H1 (cell line): ENCODE data around the gene YTHDC2. TPM values are rescaled to one million over a fixed set of nuclear protein-coding genes. Genes with fewer than 3 reads are reported as not detected.

Source experiments
- CREB1 ChIP-seq: IDR thresholded peaks from 2 replicates; pipeline ENCODE4 v1.6.1; 2012; ENCODE audit warnings: inconsistent platforms
- EGR1 ChIP-seq: IDR thresholded peaks from 2 replicates; pipeline ENCODE4 v1.6.1; 2011; ENCODE audit warnings: low read depth, low read length, borderline replicate concordance
- GABPA ChIP-seq: IDR thresholded peaks from 2 replicates; pipeline ENCODE4 v1.6.1; 2011; ENCODE audit warnings: mild to moderate bottlenecking, low read length, moderate library complexity, borderline replicate concordance; ENCODE audit not compliant: insufficient read depth
- HDAC2 ChIP-seq, 2 experiments: fragments of 300-600 bp in 1 of 2; sonication (generic) in 1 of 2; IDR thresholded peaks; 2 replicates each; pipeline ENCODE4 v1.6.1; 2011 to 2012; ENCODE audit warnings: low read depth in 2 of 2, low read length in 2 of 2, mild to moderate bottlenecking in 2 of 2, moderate library complexity in 2 of 2, borderline replicate concordance in 1 of 2, inconsistent platforms in 1 of 2
- HDAC6 ChIP-seq: IDR thresholded peaks from one replicate; pipeline ENCODE4 v1.7.1; 2012; ENCODE audit warnings: low read depth, mild to moderate bottlenecking, inconsistent platforms, low read length, moderate library complexity
- MAFK ChIP-seq: IDR thresholded peaks from 2 replicates; pipeline ENCODE4 v1.6.1; 2012; ENCODE audit warnings: low read depth, mild to moderate bottlenecking, improper control_type of control experiment, low read length
- RAD21 ChIP-seq, 2 experiments: IDR thresholded peaks in 1 of 2; conservative IDR thresholded peaks in 1 of 2; 2 replicates each; pipeline ENCODE4 v1.6.1; 2011; ENCODE audit warnings: low read depth in 2 of 2, low read length in 2 of 2, improper control_type of control experiment in 1 of 2, inconsistent platforms in 1 of 2, mild to moderate bottlenecking in 1 of 2, moderate library complexity in 1 of 2
- RXRA ChIP-seq: IDR thresholded peaks from 2 replicates; pipeline ENCODE4 v1.6.1; 2011; ENCODE audit warnings: low read depth, mild to moderate bottlenecking, low read length, moderate library complexity; ENCODE audit not compliant: insufficient read depth
- SP1 ChIP-seq: IDR thresholded peaks from 2 replicates; pipeline ENCODE4 v1.6.1; 2011; ENCODE audit warnings: low read depth, low read length
- YY1 ChIP-seq: IDR thresholded peaks from 2 replicates; pipeline ENCODE4 v1.6.1; 2011; ENCODE audit warnings: low read depth, mild to moderate bottlenecking, low read length
- polyA plus RNA-seq, 7 experiments: library from polyadenylated mRNA; depleted of rRNA in 3 of 7; stranded (reverse) in 5 of 7; unstranded in 2 of 7; fragments of >200 nt in 5 of 7; fragments of 200-250 nt in 2 of 7; gene quantifications; 1 replicate in 5 of 7; 2 replicates in 1 of 7; 4 replicates in 1 of 7; pipeline versions ENCODE4 v1.2.1 to v1.2.3, GENCODE V29; 2011 to 2013; ENCODE audit warnings: missing spikeins in 2 of 7, mixed read lengths in 2 of 7
- total RNA-seq: library from RNA; stranded (reverse); fragmentation: NEBNext Ultra II Directional; extraction: Animal tissue kit (Norgen Biotek cat#: 25700); gene quantifications from 2 replicates; pipeline ENCODE4 v1.2.1, GENCODE V29; 2021
- TF ChIP-seq, protein P1 (sequence below): fragments of 300-600 bp; sonication (generic); IDR thresholded peaks from 2 replicates; pipeline ENCODE4 v1.7.1; 2012; ENCODE audit warnings: low read length, moderate library complexity, mild to moderate bottlenecking, inconsistent platforms; ENCODE audit not compliant: insufficient replicate concordance

The YTHDC2 gene
- total and polyA plus RNA-seq, 2 of the 8 experiments (the other 6 are each of a cell fraction or from before 2014, with no cell fraction given), result 4.3 to 20.1 TPM

DNA sequence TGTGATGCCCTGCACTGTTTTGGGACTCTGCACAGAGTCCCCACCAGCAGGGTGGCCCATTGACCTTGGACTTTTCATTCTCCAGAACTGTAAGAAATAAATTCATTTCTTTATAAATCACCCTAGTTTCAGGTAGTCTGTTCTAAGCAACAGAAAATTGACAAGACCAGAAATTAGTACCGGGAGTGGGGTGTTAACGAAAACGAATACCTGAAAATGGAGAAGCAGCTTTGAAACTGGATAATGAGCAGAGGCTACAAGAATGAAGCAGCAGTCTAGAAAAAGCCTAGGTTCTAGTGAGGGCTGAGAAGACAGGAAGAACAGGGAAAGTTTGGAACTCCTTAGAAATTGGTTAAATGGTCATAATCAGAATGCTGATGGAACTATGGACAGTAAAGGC lies 23.2 kb upstream of the YTHDC2 start (continued):
- TF ChIP-seq, protein P1, sequence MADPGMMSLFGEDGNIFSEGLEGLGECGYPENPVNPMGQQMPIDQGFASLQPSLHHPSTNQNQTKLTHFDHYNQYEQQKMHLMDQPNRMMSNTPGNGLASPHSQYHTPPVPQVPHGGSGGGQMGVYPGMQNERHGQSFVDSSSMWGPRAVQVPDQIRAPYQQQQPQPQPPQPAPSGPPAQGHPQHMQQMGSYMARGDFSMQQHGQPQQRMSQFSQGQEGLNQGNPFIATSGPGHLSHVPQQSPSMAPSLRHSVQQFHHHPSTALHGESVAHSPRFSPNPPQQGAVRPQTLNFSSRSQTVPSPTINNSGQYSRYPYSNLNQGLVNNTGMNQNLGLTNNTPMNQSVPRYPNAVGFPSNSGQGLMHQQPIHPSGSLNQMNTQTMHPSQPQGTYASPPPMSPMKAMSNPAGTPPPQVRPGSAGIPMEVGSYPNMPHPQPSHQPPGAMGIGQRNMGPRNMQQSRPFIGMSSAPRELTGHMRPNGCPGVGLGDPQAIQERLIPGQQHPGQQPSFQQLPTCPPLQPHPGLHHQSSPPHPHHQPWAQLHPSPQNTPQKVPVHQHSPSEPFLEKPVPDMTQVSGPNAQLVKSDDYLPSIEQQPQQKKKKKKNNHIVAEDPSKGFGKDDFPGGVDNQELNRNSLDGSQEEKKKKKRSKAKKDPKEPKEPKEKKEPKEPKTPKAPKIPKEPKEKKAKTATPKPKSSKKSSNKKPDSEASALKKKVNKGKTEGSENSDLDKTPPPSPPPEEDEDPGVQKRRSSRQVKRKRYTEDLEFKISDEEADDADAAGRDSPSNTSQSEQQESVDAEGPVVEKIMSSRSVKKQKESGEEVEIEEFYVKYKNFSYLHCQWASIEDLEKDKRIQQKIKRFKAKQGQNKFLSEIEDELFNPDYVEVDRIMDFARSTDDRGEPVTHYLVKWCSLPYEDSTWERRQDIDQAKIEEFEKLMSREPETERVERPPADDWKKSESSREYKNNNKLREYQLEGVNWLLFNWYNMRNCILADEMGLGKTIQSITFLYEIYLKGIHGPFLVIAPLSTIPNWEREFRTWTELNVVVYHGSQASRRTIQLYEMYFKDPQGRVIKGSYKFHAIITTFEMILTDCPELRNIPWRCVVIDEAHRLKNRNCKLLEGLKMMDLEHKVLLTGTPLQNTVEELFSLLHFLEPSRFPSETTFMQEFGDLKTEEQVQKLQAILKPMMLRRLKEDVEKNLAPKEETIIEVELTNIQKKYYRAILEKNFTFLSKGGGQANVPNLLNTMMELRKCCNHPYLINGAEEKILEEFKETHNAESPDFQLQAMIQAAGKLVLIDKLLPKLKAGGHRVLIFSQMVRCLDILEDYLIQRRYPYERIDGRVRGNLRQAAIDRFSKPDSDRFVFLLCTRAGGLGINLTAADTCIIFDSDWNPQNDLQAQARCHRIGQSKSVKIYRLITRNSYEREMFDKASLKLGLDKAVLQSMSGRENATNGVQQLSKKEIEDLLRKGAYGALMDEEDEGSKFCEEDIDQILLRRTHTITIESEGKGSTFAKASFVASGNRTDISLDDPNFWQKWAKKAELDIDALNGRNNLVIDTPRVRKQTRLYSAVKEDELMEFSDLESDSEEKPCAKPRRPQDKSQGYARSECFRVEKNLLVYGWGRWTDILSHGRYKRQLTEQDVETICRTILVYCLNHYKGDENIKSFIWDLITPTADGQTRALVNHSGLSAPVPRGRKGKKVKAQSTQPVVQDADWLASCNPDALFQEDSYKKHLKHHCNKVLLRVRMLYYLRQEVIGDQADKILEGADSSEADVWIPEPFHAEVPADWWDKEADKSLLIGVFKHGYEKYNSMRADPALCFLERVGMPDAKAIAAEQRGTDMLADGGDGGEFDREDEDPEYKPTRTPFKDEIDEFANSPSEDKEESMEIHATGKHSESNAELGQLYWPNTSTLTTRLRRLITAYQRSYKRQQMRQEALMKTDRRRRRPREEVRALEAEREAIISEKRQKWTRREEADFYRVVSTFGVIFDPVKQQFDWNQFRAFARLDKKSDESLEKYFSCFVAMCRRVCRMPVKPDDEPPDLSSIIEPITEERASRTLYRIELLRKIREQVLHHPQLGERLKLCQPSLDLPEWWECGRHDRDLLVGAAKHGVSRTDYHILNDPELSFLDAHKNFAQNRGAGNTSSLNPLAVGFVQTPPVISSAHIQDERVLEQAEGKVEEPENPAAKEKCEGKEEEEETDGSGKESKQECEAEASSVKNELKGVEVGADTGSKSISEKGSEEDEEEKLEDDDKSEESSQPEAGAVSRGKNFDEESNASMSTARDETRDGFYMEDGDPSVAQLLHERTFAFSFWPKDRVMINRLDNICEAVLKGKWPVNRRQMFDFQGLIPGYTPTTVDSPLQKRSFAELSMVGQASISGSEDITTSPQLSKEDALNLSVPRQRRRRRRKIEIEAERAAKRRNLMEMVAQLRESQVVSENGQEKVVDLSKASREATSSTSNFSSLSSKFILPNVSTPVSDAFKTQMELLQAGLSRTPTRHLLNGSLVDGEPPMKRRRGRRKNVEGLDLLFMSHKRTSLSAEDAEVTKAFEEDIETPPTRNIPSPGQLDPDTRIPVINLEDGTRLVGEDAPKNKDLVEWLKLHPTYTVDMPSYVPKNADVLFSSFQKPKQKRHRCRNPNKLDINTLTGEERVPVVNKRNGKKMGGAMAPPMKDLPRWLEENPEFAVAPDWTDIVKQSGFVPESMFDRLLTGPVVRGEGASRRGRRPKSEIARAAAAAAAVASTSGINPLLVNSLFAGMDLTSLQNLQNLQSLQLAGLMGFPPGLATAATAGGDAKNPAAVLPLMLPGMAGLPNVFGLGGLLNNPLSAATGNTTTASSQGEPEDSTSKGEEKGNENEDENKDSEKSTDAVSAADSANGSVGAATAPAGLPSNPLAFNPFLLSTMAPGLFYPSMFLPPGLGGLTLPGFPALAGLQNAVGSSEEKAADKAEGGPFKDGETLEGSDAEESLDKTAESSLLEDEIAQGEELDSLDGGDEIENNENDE, result no peak
- TF ChIP-seq EGR1 (no peak), CREB1 (no peak), SP1 (no peak), MAFK (no peak), RAD21 (IDR thresholded peaks at IDR 0.05 in 1 of 2, conservative IDR thresholded peaks at IDR 0.05 in 1 of 2; ENCODE audit: low read depth in 2 of 2, low read length in 2 of 2) (no peak), GABPA (no peak), YY1 (no peak), HDAC6 (no peak), RXRA (no peak), HDAC2 (IDR thresholded peaks at IDR 0.05; ENCODE audit: borderline replicate concordance in 1 of 2, low read depth in 2 of 2, low read length in 2 of 2) (no peak)
